Stimulated activated CD4-positive, alpha-beta T cell treated with anti-CD3 and anti-CD28 coated beads, Interleukin-4, amount 100 ng/mL, for 48 hours (primary cell): ENCODE results near the gene CAPN11.
"Not testable (repeated sequence)": the region's sequence is repeated elsewhere in the genome, so short reads cannot be mapped to it uniquely, and the experiment has no call there.

Source experiments
- DNase-seq, 2 donors: peaks; one replicate each; pipeline ENCODE4 v3.0.0-alpha.2; 2020; ENCODE audit warnings: low read depth in 2 of 2

Gene CAPN11

DNA sequence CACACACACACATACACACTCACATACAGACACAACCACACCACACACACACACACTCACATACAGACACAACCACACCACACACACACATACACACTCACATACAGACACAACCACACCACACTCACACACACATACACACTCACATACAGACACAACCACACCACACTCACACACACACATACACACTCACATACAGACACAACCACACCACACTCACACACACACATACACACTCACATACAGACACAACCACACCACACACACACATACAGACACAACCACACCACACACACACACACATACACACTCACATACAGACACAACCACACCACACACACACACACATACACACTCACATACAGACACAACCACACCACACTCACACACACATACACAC, 23.2 kb downstream of the CAPN11 start:
- not testable (repeated sequence) for DNase-seq

- no peak for DNase-seq
Observed at GRCh38 chr6:44182911-44183390, 24.3 kb downstream of the CAPN11 start.

DNA sequence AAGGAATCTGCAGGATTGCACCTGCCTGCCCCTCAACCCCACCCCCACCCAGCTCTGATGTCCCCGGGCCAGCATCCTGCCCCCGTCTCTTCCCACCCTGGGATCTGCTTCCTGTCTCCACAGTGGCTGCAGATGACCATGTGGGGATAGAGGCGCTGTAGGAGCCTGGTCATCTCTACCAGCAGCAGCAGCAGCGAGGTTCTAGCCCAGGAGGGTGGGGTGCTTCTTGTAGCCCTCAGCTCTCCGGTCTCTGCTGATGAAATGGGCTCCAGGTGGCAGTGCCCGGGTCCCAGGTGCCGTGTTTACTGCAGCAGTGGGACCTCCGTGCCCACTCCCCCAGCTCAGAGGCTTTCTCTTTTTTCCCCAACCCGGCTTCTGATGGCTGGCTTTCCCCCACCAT, 25.2 kb downstream of the CAPN11 start:
- DNase-seq: no peak

GRCh38 chr6:44185356-44185755, 26.7 kb downstream of the CAPN11 start:
- DNase-seq: not testable (repeated sequence)

DNA sequence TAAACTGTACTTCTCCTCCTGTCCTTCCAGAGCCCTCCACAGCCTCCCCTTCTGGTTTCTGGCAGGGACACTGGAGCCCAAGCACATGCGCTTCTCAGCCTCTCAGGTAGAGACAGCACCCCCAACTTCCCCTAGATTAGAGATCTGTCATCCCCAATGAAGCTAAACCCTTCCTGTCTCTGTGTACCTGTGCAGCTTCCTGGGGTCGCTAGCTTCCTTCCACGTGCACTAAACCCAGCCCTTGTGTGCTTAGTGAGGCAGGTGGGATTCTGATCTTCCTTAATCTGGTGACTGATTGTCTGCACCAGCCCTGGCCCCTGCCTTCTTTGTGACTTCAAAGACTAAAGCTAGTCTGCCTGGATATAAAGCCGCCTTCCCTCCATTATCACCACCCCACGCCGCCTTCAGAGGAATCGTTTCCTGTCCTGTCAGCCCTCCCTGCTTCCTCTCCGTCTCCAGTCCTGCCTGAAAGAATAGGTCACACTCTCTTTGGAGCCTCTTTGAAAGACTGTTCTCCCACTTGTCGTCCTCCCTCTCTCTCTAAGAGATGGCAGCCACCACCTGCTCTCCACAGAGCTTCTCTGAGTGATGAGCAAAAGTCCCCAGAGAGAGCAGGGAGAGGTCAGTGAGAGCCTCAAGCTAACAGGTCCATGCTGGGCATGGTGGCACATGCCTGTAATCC, 27.5 kb downstream of the CAPN11 start:
- DNase-seq: no peak

GRCh38 chr6:44186635-44187025, 28.0 kb downstream of the CAPN11 start:
- DNase-seq: no peak

GRCh38 chr6:44188819-44189218, 30.2 kb downstream of the CAPN11 start:
- DNase-seq: no peak

GRCh38 chr6:44189257-44189656, 30.6 kb downstream of the CAPN11 start:
- no peak for DNase-seq

DNA sequence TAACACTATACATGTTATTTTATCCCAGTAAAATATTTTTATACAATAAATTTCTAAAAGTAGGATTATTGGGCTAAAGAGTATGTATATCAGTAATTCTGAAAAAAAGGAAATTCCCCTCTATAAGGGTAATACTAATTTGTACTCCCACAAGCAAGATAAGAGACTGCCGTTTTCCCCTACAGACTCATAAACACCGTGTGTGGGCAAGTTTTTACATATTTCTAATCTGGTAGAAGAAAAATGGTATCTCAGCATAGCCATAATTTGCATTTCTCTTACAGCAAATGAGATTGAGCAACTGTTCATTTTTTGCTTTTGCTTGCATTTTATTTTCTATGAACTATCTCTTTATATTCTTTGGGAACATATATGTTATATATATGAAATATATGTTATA, 32.1 kb downstream of the CAPN11 start:
- DNase-seq: no peak

GRCh38 chr6:44192428-44193041, 33.9 kb downstream of the CAPN11 start:
- no peak for DNase-seq

DNA sequence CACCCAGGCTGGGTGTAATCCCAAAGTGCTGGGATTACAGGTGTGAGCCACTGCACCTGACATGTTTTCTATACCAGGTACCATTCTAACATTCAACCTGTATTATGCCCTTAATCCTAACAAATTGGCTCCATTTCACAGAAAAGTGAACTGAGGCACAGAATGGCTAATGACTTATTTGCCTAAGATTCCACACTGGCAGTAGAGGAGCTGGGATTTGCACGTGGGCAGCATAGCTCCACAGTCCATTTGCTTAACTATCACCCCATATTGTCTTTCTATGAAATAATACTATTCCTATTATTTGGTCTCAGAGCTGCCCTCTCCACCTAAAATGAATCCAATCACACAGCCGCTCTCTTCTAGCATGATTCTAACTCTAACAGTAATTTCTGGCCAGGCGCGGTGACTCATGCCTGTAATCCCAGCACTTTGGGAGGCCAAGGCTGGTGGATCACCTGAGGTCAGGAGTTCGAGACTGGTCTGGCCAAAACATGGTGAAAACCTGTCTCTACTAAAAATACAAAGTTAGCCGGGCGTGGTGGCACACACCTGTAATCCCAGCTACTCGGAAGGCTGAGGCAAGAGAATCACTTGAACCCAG, 34.8 kb downstream of the CAPN11 start:
- no peak for DNase-seq

DNA sequence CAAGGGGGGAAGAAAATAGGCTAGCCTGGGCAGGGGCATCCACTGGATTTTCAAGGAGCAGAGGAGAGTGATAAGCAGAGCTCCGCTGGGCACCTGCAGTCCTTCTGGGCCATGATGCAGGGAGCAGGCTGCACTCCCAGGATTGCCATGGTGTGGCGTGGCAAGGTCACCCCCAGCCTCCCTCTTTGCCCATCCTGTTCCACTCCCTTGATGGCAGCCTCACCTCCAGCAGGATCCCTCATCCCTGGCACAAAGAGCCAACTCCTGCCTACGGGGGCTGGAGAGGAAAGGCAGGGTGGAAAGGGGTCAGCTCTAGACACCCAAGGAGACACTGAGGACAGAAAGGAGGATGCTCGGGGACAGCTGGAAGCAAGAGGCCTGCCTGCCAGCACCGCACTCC, 35.7 kb downstream of the CAPN11 start:
- no peak for DNase-seq

DNA sequence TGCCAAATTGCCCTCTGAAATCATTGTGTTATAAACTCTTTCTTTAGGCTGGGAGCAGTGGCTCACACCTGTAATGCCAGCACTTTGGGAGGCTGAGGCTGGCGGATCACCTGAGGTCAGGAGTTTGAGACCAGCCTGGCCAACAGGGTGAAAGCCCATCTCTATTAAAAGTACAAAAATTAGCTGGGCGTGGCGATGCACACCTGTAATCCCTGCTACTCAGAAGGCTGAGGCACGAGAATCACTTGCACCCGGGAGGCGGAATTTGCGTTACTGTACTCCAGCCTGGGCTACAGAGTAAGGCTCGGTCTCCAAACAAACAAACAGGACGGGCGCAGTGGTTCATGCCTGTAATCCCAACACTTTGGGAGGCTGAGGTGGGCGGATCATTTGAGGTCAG, 37.7 kb downstream of the CAPN11 start:
- DNase-seq: not testable (repeated sequence)

GRCh38 chr6:44198684-44199083, 40.1 kb downstream of the CAPN11 start:
- DNase-seq: no peak

- no peak for DNase-seq
Observed at GRCh38 chr6:44199883-44200282, 41.3 kb downstream of the CAPN11 start.

GRCh38 chr6:44201200-44201599, 42.6 kb downstream of the CAPN11 start:
- no peak for DNase-seq

DNA sequence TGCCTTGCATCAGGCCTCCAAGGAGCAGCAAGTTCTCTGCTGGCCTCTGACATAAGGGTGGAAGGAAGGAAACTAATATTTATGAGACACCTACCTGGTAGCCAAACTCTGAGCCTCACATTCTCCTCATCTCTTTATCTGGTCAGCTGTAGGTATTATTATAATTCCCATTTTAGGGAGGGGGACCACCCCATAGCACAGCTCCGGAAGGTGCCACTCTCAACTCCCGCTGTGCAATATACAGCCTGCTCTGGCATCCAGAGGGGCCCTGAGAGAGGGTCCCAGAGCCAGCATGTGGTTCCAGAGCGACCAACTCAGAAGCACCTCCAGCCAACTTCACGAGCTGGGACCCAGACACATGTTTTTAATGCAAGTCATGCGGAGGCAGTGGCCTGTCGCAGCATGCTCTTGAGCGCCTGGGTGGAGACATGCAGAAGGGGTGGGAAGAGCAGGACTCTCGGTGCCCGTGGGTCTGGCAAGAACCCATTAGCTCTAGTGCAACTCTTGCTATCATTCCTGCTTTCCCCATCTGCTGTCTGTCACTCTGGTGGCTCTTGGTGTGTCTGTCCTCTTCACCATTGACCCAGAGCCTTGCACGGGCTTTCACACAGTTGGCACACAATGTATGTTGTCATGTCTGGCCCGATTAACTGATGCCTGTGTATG, 43.2 kb downstream of the CAPN11 start:
- DNase-seq: no peak

GRCh38 chr6:44202332-44202971, 43.8 kb downstream of the CAPN11 start:
- no peak for DNase-seq

DNA sequence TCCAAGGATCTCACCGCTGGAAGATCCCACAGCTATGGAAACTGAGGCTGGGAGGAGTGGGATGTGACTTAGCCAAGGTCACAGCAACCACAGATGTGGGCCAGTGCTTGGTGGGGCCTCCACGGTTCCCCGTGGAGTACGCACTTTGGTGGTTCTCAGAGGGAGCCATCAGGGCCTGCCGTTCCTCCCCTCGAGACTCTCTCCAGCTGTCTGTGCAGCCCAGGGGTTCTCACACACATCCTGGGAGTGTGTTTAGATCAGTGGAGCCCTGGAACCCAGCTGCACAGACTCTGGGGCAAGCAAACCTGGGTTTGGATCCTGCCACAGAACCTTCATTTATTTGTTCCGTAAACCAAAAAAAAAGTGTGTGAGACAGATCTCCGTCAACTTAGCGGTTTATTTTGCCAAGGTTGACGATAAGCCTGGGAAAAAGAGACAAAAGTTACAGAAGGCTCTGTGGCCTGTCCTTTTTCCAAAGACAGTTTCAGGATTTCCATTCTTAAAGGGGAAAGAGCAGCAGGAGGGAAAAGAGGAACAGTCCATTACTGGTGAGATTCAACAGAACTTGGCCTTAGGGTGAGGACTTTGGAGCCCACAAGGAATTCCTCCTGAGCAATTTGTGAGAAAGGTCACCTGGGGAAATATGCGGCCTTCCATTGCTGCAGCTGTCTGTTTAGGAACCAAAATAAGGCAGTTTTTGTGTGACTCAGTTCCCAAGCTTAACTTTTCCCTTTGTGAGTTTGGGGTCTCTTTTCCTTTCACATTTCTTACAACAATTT, 44.5 kb downstream of the CAPN11 start:
- no peak for DNase-seq

- DNase-seq: no peak
Observed at GRCh38 chr6:44203955-44204354, 45.3 kb downstream of the CAPN11 start.

- DNase-seq: no peak
Observed at GRCh38 chr6:44207966-44208365, 49.3 kb downstream of the CAPN11 start.
